Measurements from ENCODE around the gene ESYT2.

GRCh38 chr7:158849768-158850544, 20.6 kb upstream of the ESYT2 start:
- TF ChIP-seq, protein P1, sequence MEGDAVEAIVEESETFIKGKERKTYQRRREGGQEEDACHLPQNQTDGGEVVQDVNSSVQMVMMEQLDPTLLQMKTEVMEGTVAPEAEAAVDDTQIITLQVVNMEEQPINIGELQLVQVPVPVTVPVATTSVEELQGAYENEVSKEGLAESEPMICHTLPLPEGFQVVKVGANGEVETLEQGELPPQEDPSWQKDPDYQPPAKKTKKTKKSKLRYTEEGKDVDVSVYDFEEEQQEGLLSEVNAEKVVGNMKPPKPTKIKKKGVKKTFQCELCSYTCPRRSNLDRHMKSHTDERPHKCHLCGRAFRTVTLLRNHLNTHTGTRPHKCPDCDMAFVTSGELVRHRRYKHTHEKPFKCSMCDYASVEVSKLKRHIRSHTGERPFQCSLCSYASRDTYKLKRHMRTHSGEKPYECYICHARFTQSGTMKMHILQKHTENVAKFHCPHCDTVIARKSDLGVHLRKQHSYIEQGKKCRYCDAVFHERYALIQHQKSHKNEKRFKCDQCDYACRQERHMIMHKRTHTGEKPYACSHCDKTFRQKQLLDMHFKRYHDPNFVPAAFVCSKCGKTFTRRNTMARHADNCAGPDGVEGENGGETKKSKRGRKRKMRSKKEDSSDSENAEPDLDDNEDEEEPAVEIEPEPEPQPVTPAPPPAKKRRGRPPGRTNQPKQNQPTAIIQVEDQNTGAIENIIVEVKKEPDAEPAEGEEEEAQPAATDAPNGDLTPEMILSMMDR (optimal IDR thresholded peaks at IDR 0.05 in 1 of 3, IDR thresholded peaks at IDR 0.05 in 1 of 3, conservative IDR thresholded peaks at IDR 0.05 in 1 of 3; ENCODE audit: extremely low read depth in 1 of 3, insufficient read depth in 2 of 3, low read length in 3 of 3), result no peak
- no peak for TF ChIP-seq EZH2 (IDR thresholded peaks at IDR 0.05; ENCODE audit: low read length)
